CD4-positive, alpha-beta T cell (primary cell): ENCODE results near the gene MCM8. TPM values are rescaled to one million over a fixed set of nuclear protein-coding genes. Genes with fewer than 3 reads are reported as not detected.

Experiments used
- ATAC-seq: fragments of 200-7000 bp; cut with Tn5 transposase; one replicate; pipeline ENCODE4 v1.10.0; 2022; ENCODE audit warnings: mild to moderate bottlenecking; ENCODE audit not compliant: poor library complexity
- CTCF ChIA-PET: fragments of 350-600 bp; sonication (Branson Sonifier 250); formaldehyde crosslinking; loops from one replicate; lab custom pipeline; 2021; ENCODE audit warnings: antibody characterized with exemption, inconsistent platforms; lab: Charles Lee
- POLR2A ChIA-PET: fragments of 350-600 bp; sonication (Branson Sonifier 250); formaldehyde crosslinking; loops from one replicate; lab custom pipeline; 2021; ENCODE audit warnings: antibody characterized with exemption, inconsistent platforms; lab: Charles Lee
- DNase-seq, 14 experiments: peaks; one replicate each; pipeline ENCODE4 v3.0.0-alpha.2; 2013 to 2020; ENCODE audit warnings: mixed read lengths in 2 of 14
- H3K27ac ChIP-seq, 2 donors: one replicate each; pipeline versions ENCODE4 v1.5.1 to v1.7.0; 2013; ENCODE audit warnings: low read length in 2 of 2, low read depth in 1 of 2, mild to moderate bottlenecking in 1 of 2
- H3K27me3 ChIP-seq, 2 experiments: 1 replicate in 1 of 2; 2 replicates in 1 of 2; pipeline versions ENCODE4 v1.6.1 to v1.7.0; 2013; ENCODE audit warnings: low read length in 2 of 2, control low read depth in 1 of 2, mild to moderate bottlenecking in 1 of 2, moderate library complexity in 1 of 2; ENCODE audit not compliant: insufficient read depth in 2 of 2, control insufficient read depth in 1 of 2
- H3K36me3 ChIP-seq: one replicate; pipeline ENCODE4 v1.6.1; 2013; ENCODE audit warnings: low read length, control low read depth; ENCODE audit not compliant: insufficient read depth
- H3K4me1 ChIP-seq: one replicate; pipeline ENCODE4 v1.6.1; 2013; ENCODE audit warnings: low read length, control low read depth; ENCODE audit not compliant: insufficient read depth
- H3K4me3 ChIP-seq: one replicate; pipeline ENCODE4 v1.5.1; 2013; ENCODE audit warnings: mild to moderate bottlenecking, low read length, moderate library complexity
- H3K9me3 ChIP-seq, 2 experiments: 1 replicate in 1 of 2; 2 replicates in 1 of 2; pipeline versions ENCODE4 v1.6.1 to v1.7.0; 2013; ENCODE audit warnings: low read length in 2 of 2, mild to moderate bottlenecking in 2 of 2, control low read depth in 1 of 2, moderate library complexity in 1 of 2; ENCODE audit not compliant: control insufficient read depth in 1 of 2, insufficient read depth in 1 of 2
- H3K27ac Mint-ChIP-seq: one replicate; pipeline ENCODE4 v1.8.0; 2020; ENCODE audit warnings: mixed read lengths
- H3K27me3 Mint-ChIP-seq: one replicate; pipeline ENCODE4 v1.8.0; 2021; ENCODE audit warnings: mixed read lengths
- H3K36me3 Mint-ChIP-seq: one replicate; pipeline ENCODE4 v1.8.0; 2021; ENCODE audit warnings: low read depth, mixed read lengths
- H3K4me1 Mint-ChIP-seq: one replicate; pipeline ENCODE4 v1.8.0; 2021; ENCODE audit warnings: low read depth, mixed read lengths
- H3K4me3 Mint-ChIP-seq: one replicate; pipeline ENCODE4 v1.8.0; 2020; ENCODE audit warnings: mild to moderate bottlenecking, mixed read lengths
- H3K9me3 Mint-ChIP-seq: one replicate; pipeline ENCODE4 v1.8.0; 2020; ENCODE audit warnings: mixed read lengths
- CTCF ChIP-seq: fragments of 200-600 bp; IDR thresholded peaks from one replicate; pipeline ENCODE4 v1.8.0; 2022; ENCODE audit warnings: antibody characterized with exemption, mild to moderate bottlenecking
- intact Hi-C, 2 experiments: fragments of 100-400 bp; cut with DNase I in 1 of 2; cut with micrococcal nuclease in 1 of 2; formaldehyde crosslinking; loops; one replicate each; pipeline versions ENCODE4 v1.15.1 to v1.9.0; 2023 to 2025; cut with DNase I, micrococcal nuclease
- total RNA-seq, 174 experiments: library from RNA in 2 of 174; stranded (reverse) in 2 of 174; gene quantifications; one replicate each; pipeline ENCODE4 v1.2.3 and lab custom pipeline; 2021 to 2026

The MCM8 gene
- total RNA-seq, 2 experiments from 2014 or later = 1.4 to 1.7 TPM

- Histone ChIP-seq H3K27me3 (no peaks in the 10 kb centered on the region), H3K9me3 (no peaks in the 10 kb centered on the region), H3K4me1 (peaks cover 25% of the 10 kb centered on the region), H3K36me3 (peaks cover 33% of the 10 kb centered on the region), H3K27ac (peak overlapping the region; percentile 47 to 55), H3K4me3 (peak overlapping the region; percentile 86)
- Mint-ChIP-seq H3K4me3 (peak overlapping the region; percentile 94), H3K27ac (peak overlapping the region; percentile 81), H3K4me1 (peaks cover 38% of the 10 kb centered on the region), H3K9me3 (no peaks in the 10 kb centered on the region), H3K27me3 (no peaks in the 10 kb centered on the region), H3K36me3 (peaks cover 64% of the 10 kb centered on the region)
- POLR2A ChIA-PET = no interaction called here
- CTCF ChIA-PET = no interaction called here
- ATAC-seq = no peak
- no peak for TF ChIP-seq CTCF
- intact Hi-C loops = loop anchor here (2.0 to 10.0 kb wide), 6 partner anchors 113 to 833 kb away; partner anchors contain the start of genes PCNA (in 1 of the 2) and SHLD1 (in 1 of the 2)
- no peak for DNase-seq
Observed at GRCh38 chr20:5949943-5950270, 545 bp upstream of the MCM8 start.

- Histone ChIP-seq H3K27ac (no peak overlapping the region), H3K36me3 (peaks cover 20% of the 10 kb centered on the region), H3K27me3 (no peaks in the 10 kb centered on the region), H3K4me1 (no peaks in the 10 kb centered on the region), H3K9me3 (no peaks in the 10 kb centered on the region), H3K4me3 (no peak overlapping the region)
- no peak for DNase-seq
- H3K27me3 Mint-ChIP-seq = no peaks in the 10 kb centered on the region
- ChIA-PET CTCF (interaction anchor here (1.6 kb wide), 1 partner anchor 438 kb away, joined by 3 read pairs; no protein-coding TSS in a partner anchor), POLR2A (no interaction called here)
- intact Hi-C loops = no loop called here
- ATAC-seq = no peak
- H3K9me3 Mint-ChIP-seq = no peaks in the 10 kb centered on the region
- peaks cover 62% of the 10 kb centered on the region for H3K36me3 Mint-ChIP-seq
- no peak overlapping the region for H3K27ac Mint-ChIP-seq
- H3K4me1 Mint-ChIP-seq = no peaks in the 10 kb centered on the region
- no peak overlapping the region for H3K4me3 Mint-ChIP-seq
- TF ChIP-seq CTCF = no peak
Observed at GRCh38 chr20:5967469-5967868, 17.0 kb downstream of the MCM8 start.

GRCh38 chr20:5968462-5968861 lies 18.0 kb downstream of the MCM8 start:
- no peaks in the 10 kb centered on the region for H3K27me3 Mint-ChIP-seq
- no peak overlapping the region for H3K4me3 Mint-ChIP-seq
- no peaks in the 10 kb centered on the region for H3K9me3 Mint-ChIP-seq
- no peaks in the 10 kb centered on the region for H3K4me1 ChIP-seq
- H3K36me3 Mint-ChIP-seq = peaks cover 62% of the 10 kb centered on the region
- no peak for TF ChIP-seq CTCF
- ChIA-PET POLR2A (no interaction called here), CTCF (no interaction called here)
- H3K27ac Mint-ChIP-seq = no peak overlapping the region
- no peak overlapping the region for H3K4me3 ChIP-seq
- intact Hi-C loops = no loop called here
- no peak for DNase-seq
- no peak overlapping the region for H3K27ac ChIP-seq
- H3K4me1 Mint-ChIP-seq = no peaks in the 10 kb centered on the region
- no peaks in the 10 kb centered on the region for H3K27me3 ChIP-seq
- no peak for ATAC-seq
- no peaks in the 10 kb centered on the region for H3K9me3 ChIP-seq
- peaks cover 22% of the 10 kb centered on the region for H3K36me3 ChIP-seq
